ENCODE results near the gene SDK2. TPM values are rescaled to one million over a fixed set of nuclear protein-coding genes. Genes with fewer than 3 reads are reported as not detected.

The SDK2 gene
- total RNA-seq, 4 donors from 2014 or later: 0.18 to 3.3 (median 1.2) TPM

- no peaks in the 10 kb centered on the region for H3K4me1 ChIP-seq
Observed at GRCh38 chr17:73402466-73402865, 241.8 kb downstream of the SDK2 start.

GRCh38 chr17:73401911-73402310 is 242.3 kb downstream of the SDK2 start:
- Histone ChIP-seq H3K27ac (no peak overlapping the region), H3K4me1 (no peaks in the 10 kb centered on the region), H3K9me3 (no peaks in the 10 kb centered on the region), H3K4me3 (no peak overlapping the region), H3K36me3 (no peaks in the 10 kb centered on the region), H3K27me3 (no peaks in the 10 kb centered on the region)
- peak in 2 of 3 donors; percentile 36 to 55 for DNase-seq
- TF ChIP-seq CTCF (IDR thresholded peaks at IDR 0.05) (no peak), POLR2A (IDR thresholded peaks at IDR 0.05) (no peak)

More at GRCh38 chr17:73402466-73402865, 241.8 kb downstream of the SDK2 start:
- Histone ChIP-seq H3K27ac (no peak overlapping the region), H3K9me3 (no peaks in the 10 kb centered on the region), H3K36me3 (no peaks in the 10 kb centered on the region), H3K27me3 (no peaks in the 10 kb centered on the region), H3K4me3 (no peak overlapping the region)
- TF ChIP-seq CTCF (IDR thresholded peaks at IDR 0.05): no peak
- TF ChIP-seq POLR2A (IDR thresholded peaks at IDR 0.05): no peak
- DNase-seq: peak in 1 of 3 donors; percentile 2

GRCh38 chr17:73400915-73401545 is 243.2 kb downstream of the SDK2 start:
- no peak overlapping the region for H3K4me3 ChIP-seq
- H3K36me3 ChIP-seq: no peaks in the 10 kb centered on the region
- H3K9me3 ChIP-seq: no peaks in the 10 kb centered on the region
- no peaks in the 10 kb centered on the region for H3K4me1 ChIP-seq
- no peaks in the 10 kb centered on the region for H3K27me3 ChIP-seq
- TF ChIP-seq CTCF (IDR thresholded peaks at IDR 0.05): no peak
- no peak for TF ChIP-seq POLR2A (IDR thresholded peaks at IDR 0.05)
- no peak for DNase-seq
- H3K27ac ChIP-seq: no peak overlapping the region

- H3K27ac ChIP-seq: no peak overlapping the region
- H3K36me3 ChIP-seq: no peaks in the 10 kb centered on the region
- H3K4me3 ChIP-seq: no peak overlapping the region
- no peak for DNase-seq
- H3K9me3 ChIP-seq: no peaks in the 10 kb centered on the region
- no peak for TF ChIP-seq POLR2A (IDR thresholded peaks at IDR 0.05)
- H3K27me3 ChIP-seq: no peaks in the 10 kb centered on the region
- H3K4me1 ChIP-seq: no peaks in the 10 kb centered on the region
Observed at GRCh38 chr17:73399056-73399455, 245.2 kb downstream of the SDK2 start.

GRCh38 chr17:73397856-73398540 is 246.2 kb downstream of the SDK2 start:
- no peak for TF ChIP-seq POLR2A (IDR thresholded peaks at IDR 0.05)
- no peak for TF ChIP-seq CTCF (IDR thresholded peaks at IDR 0.05)
- Histone ChIP-seq H3K4me1 (no peaks in the 10 kb centered on the region), H3K36me3 (no peaks in the 10 kb centered on the region), H3K4me3 (no peak overlapping the region), H3K27me3 (no peaks in the 10 kb centered on the region), H3K27ac (no peak overlapping the region), H3K9me3 (no peaks in the 10 kb centered on the region)
- DNase-seq: no peak

GRCh38 chr17:73397278-73397826 is 246.9 kb downstream of the SDK2 start:
- H3K36me3 ChIP-seq: no peaks in the 10 kb centered on the region
- DNase-seq: no peak
- no peaks in the 10 kb centered on the region for H3K9me3 ChIP-seq
- H3K27ac ChIP-seq: no peak overlapping the region
- H3K4me3 ChIP-seq: no peak overlapping the region
- no peak for TF ChIP-seq CTCF (IDR thresholded peaks at IDR 0.05)
- no peak for TF ChIP-seq POLR2A (IDR thresholded peaks at IDR 0.05)
- no peaks in the 10 kb centered on the region for H3K4me1 ChIP-seq
- no peaks in the 10 kb centered on the region for H3K27me3 ChIP-seq

All from Peyer's patch (tissue), 4 donors.